Suppressor macrophage treated with lipopolysaccharide for 4 hours (primary cell): ENCODE results near the gene SLC10A1.
A peak's percentile ranks its signal among the peaks of the same experiment; 100 is the strongest.
"Not testable (repeated sequence)": the region's sequence is repeated elsewhere in the genome, so short reads cannot be mapped to it uniquely, and the experiment has no call there.

Experiments
- DNase-seq: peaks from one replicate; pipeline ENCODE4 v3.0.0-alpha.2; 2020

Gene SLC10A1

GRCh38 chr14:69796797-69797500 lies at the start of gene SLC10A1:
TSS of gene SLC10A1 (minus strand) at chr14:69797241. CDS start at chr14:69797155, 86 bp downstream.
- DNase-seq, result no peak

GRCh38 chr14:69845787-69846186 lies 48.7 kb upstream of the SLC10A1 start:
- DNase-seq, result no peak

GRCh38 chr14:69845050-69845581 lies 48.1 kb upstream of the SLC10A1 start:
- DNase-seq, result no peak

- no peak for DNase-seq
These were observed 47.1 kb upstream of the SLC10A1 start for GRCh38 chr14:69844171-69844570.

GRCh38 chr14:69842686-69843420 lies 45.8 kb upstream of the SLC10A1 start:
- no peak for DNase-seq

- no peak for DNase-seq
These were observed 44.6 kb upstream of the SLC10A1 start for GRCh38 chr14:69841656-69842055.

- DNase-seq, result no peak
These were observed 42.6 kb upstream of the SLC10A1 start for GRCh38 chr14:69839661-69840060.

- no peak for DNase-seq
These were observed 41.9 kb upstream of the SLC10A1 start for GRCh38 chr14:69838881-69839416.

- no peak for DNase-seq
These were observed 31.8 kb upstream of the SLC10A1 start for GRCh38 chr14:69828879-69829278.

GRCh38 chr14:69828354-69828753 lies 31.3 kb upstream of the SLC10A1 start:
- DNase-seq, result no peak

- no peak for DNase-seq
These were observed 30.5 kb upstream of the SLC10A1 start for GRCh38 chr14:69827560-69827959.

- no peak for DNase-seq
These were observed 25.4 kb upstream of the SLC10A1 start for GRCh38 chr14:69822456-69822855.

- DNase-seq, result no peak
These were observed 23.9 kb upstream of the SLC10A1 start for GRCh38 chr14:69820991-69821390.

GRCh38 chr14:69819607-69820006 lies 22.6 kb upstream of the SLC10A1 start:
- no peak for DNase-seq

GRCh38 chr14:69818758-69819191 lies 21.7 kb upstream of the SLC10A1 start:
- DNase-seq, result peak; percentile 82

GRCh38 chr14:69816216-69816615 lies 19.2 kb upstream of the SLC10A1 start:
- DNase-seq, result no peak

- DNase-seq, result no peak
These were observed 18.5 kb upstream of the SLC10A1 start for GRCh38 chr14:69815556-69815955.

GRCh38 chr14:69814397-69814796 lies 17.4 kb upstream of the SLC10A1 start:
- DNase-seq, result no peak

GRCh38 chr14:69813346-69813745 lies 16.3 kb upstream of the SLC10A1 start:
- DNase-seq, result not testable (repeated sequence)

GRCh38 chr14:69812711-69813110 lies 15.7 kb upstream of the SLC10A1 start:
- DNase-seq, result no peak

GRCh38 chr14:69811868-69812252 lies 14.8 kb upstream of the SLC10A1 start:
- no peak for DNase-seq

- no peak for DNase-seq
These were observed 14.3 kb upstream of the SLC10A1 start for GRCh38 chr14:69811227-69811867.
